ENCODE measurements around the gene NHP2.

Gene NHP2

DNA sequence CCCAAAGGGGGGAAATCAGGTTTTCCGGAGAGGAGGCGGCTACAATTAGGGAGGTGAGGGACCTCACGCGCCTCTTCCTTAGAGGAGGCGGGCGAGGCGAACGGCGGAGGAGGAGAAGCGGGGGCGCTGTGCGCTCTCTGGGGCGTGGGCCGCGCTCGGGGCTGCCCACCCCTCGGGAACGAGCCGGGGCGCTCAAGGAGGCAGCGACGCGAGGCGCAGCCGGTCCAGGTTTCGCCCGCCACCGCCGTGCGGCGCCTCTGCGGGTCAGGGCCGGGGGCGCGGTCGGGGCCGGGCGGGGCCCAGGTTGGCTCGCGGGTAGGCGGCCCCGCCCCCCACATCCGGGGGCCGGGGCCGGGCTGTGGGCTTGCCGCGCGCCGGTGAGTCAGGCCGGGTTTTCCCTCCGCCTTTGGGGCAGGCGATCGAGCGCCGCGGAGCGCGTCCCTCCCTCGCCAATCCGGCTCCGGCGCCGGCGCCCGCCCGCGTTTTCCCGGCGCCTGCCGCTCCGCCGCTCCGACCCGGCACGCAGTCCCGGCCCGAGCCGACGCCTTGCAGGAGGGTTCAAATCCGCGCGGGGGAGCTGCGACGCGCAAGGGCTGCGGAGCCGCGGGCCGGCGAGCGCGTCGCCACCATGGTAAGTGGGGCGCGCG is 40.4 kb downstream of the NHP2 start, which contains the start of gene N4BP3:
TSS of gene N4BP3 (plus strand) at position 392 of the 647 bp plus-strand sequence. CDS start 6,052 bp downstream, outside the sequence.
- TF ChIP-seq, protein P1, sequence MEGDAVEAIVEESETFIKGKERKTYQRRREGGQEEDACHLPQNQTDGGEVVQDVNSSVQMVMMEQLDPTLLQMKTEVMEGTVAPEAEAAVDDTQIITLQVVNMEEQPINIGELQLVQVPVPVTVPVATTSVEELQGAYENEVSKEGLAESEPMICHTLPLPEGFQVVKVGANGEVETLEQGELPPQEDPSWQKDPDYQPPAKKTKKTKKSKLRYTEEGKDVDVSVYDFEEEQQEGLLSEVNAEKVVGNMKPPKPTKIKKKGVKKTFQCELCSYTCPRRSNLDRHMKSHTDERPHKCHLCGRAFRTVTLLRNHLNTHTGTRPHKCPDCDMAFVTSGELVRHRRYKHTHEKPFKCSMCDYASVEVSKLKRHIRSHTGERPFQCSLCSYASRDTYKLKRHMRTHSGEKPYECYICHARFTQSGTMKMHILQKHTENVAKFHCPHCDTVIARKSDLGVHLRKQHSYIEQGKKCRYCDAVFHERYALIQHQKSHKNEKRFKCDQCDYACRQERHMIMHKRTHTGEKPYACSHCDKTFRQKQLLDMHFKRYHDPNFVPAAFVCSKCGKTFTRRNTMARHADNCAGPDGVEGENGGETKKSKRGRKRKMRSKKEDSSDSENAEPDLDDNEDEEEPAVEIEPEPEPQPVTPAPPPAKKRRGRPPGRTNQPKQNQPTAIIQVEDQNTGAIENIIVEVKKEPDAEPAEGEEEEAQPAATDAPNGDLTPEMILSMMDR (IDR thresholded peaks at IDR 0.05), result no peak
- Histone ChIP-seq H3K27me3 (peaks cover 80% of the 10 kb centered on the region), H3K4me1 (ENCODE audit: control insufficient read depth in 1 of 2, insufficient read depth in 1 of 2, low read depth in 1 of 2, low read length in 1 of 2) (peaks cover 21 to 25% of the 10 kb centered on the region in 2 experiments), H3K9me3 (no peaks in the 10 kb centered on the region), H3K4me3 (ENCODE audit: low read depth in 1 of 2, low read length in 1 of 2) (peak within 1 kb of the TSS; percentile 25 to 27), H3K27ac (no peak within 1 kb of the TSS), H3K36me3 (no peaks in the 10 kb centered on the region)

DNA sequence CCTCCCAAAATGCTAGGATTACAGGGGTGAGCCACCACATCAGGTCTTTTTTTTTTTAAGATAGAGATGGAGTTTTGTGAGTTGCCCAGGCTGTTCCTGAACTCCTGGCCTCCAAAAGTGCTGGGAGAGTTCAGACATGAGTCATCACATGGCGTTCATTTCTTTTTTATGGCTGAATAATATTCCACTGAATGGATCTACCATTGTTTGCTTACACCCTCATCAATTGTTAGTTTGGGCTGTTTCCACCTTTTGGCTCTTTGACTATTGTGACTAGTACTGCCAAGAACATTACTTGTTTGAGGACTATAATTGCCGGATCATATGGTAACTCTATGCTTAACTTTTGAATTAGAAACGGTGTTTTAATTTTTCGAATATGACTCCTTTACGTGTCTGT is 41.1 kb downstream of the NHP2 start:
- Histone ChIP-seq H3K4me3 (ENCODE audit: low read depth in 1 of 2, low read length in 1 of 2) (no peak overlapping the region), H3K4me1 (ENCODE audit: control insufficient read depth in 1 of 2, insufficient read depth in 1 of 2, low read depth in 1 of 2, low read length in 1 of 2) (peaks cover 20 to 25% of the 10 kb centered on the region in 2 experiments), H3K36me3 (no peaks in the 10 kb centered on the region), H3K27me3 (peaks cover 79% of the 10 kb centered on the region), H3K27ac (no peak overlapping the region), H3K9me3 (no peaks in the 10 kb centered on the region)
- TF ChIP-seq, protein P1 (IDR thresholded peaks at IDR 0.05), result no peak

DNA sequence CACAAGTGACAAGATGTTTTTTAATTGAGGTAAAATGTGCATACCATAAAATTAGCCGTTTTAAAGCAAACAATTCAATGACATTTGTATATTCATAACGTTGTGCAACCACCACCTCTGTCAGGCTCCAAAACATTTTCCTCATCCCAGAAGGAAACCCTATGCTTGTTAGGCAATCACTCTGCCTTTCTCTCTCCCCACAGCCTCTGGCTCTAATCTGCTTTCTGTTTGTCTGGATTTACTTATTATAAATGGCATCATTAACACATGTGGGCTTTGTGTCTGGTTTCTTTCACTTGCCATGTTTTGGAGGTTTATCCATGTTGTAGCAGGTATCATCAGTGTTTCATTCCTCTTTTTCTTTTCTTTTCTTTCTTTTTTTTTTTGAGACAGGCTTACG is 41.8 kb downstream of the NHP2 start:
- Histone ChIP-seq H3K27me3 (peaks cover 77% of the 10 kb centered on the region), H3K27ac (no peak overlapping the region), H3K36me3 (no peaks in the 10 kb centered on the region), H3K9me3 (no peaks in the 10 kb centered on the region), H3K4me1 (ENCODE audit: control insufficient read depth in 1 of 2, insufficient read depth in 1 of 2, low read depth in 1 of 2, low read length in 1 of 2) (peaks cover 20 to 25% of the 10 kb centered on the region in 2 experiments), H3K4me3 (ENCODE audit: low read depth in 1 of 2, low read length in 1 of 2) (no peak overlapping the region)
- TF ChIP-seq, protein P1 (IDR thresholded peaks at IDR 0.05), result no peak

DNA sequence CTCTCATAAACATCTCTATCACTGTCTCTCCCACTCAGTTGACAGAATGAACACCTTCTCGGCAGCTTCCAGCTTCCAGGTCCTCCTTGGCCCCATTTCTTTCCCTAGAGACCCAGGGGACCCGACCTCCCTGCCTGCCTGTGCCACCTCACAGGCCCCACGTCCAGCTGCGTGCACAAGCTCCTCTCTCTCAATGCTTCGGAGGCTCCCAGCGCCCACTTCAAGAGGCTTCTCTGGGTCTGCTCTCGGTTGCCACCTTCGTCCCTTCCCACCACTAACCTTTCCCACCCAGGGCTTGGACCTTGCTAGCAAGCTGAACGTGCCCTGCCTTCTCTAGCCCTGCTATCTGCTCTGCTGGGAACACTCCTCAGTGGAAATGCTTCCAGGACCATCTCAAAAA is 43.2 kb downstream of the NHP2 start:
- peaks cover 69% of the 10 kb centered on the region for H3K27me3 ChIP-seq
- TF ChIP-seq, protein P1 (IDR thresholded peaks at IDR 0.05), result no peak

DNA sequence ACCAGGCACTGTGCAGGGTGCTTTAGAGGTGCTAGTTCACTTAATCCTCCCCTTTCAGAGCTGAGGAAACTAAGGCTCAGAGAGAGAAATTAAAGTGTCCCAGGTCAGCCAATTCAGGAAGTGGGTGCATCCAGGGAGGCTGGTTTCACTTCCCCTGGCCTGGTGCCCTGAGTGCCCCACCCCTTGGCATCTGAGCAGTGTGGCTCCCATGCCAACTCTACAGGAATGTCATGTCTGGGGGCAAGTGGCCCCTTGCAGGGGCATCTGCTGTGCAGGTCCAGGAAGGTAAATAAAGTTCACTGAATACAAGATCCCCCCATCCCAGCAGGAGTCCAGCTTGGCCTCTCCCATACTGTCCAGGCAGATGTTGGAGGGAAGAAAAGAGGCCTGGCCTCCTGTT is 44.7 kb downstream of the NHP2 start:
- H3K4me3 ChIP-seq (ENCODE audit: low read depth in 1 of 2, low read length in 1 of 2), result no peak overlapping the region
- TF ChIP-seq, protein P1 (IDR thresholded peaks at IDR 0.05), result no peak
- no peaks in the 10 kb centered on the region for H3K36me3 ChIP-seq
- H3K27ac ChIP-seq, result no peak overlapping the region
- no peaks in the 10 kb centered on the region for H3K9me3 ChIP-seq
- H3K27me3 ChIP-seq, result peaks cover 54% of the 10 kb centered on the region
- H3K4me1 ChIP-seq (ENCODE audit: control insufficient read depth in 1 of 2, insufficient read depth in 1 of 2, low read depth in 1 of 2, low read length in 1 of 2), result peaks cover 20 to 21% of the 10 kb centered on the region in 2 experiments

More for the DNA sequence above, 43.2 kb downstream of the NHP2 start:
- H3K27ac ChIP-seq, result no peak overlapping the region
- no peaks in the 10 kb centered on the region for H3K36me3 ChIP-seq
- no peak overlapping the region for H3K4me3 ChIP-seq (ENCODE audit: low read depth in 1 of 2, low read length in 1 of 2)
- no peaks in the 10 kb centered on the region for H3K9me3 ChIP-seq
- peaks cover 20 to 25% of the 10 kb centered on the region in 2 experiments for H3K4me1 ChIP-seq (ENCODE audit: control insufficient read depth in 1 of 2, insufficient read depth in 1 of 2, low read depth in 1 of 2, low read length in 1 of 2)

All from neutrophil (primary cell).